Fibroblast of skin of abdomen (primary cell): ENCODE measurements around the gene TMEM145.

Experiments used
- DNase-seq: peaks from one replicate; pipeline ENCODE4 v3.0.0-alpha.2; 2013

TMEM145 gene

GRCh38 chr19:42363614-42364346 lies 50.7 kb downstream of the TMEM145 start:
- DNase-seq: no peak

GRCh38 chr19:42366673-42367072 lies 53.6 kb downstream of the TMEM145 start:
- DNase-seq: no peak

DNA sequence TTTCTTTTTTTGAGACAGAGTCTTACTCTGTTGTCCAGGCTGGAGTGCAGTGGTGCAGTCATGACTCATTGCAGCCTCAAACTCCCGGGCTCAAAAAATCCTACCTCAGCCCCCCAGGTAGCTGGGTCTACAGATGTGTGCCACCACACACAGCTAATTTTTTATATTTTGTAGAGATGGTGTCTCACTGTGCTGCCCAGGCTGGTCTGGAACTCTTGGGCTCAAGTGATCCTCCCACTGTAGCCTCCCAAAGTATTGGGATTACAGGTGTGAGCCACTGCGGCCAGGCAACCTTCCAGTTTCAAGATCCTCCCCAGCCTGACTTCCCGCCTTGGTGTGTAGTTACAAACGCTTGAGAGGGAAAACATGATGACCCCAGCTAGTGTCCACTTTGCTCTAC lies 54.8 kb downstream of the TMEM145 start:
- DNase-seq: no peak

- DNase-seq: no peak
Observed at GRCh38 chr19:42368360-42368759, 55.3 kb downstream of the TMEM145 start.

DNA sequence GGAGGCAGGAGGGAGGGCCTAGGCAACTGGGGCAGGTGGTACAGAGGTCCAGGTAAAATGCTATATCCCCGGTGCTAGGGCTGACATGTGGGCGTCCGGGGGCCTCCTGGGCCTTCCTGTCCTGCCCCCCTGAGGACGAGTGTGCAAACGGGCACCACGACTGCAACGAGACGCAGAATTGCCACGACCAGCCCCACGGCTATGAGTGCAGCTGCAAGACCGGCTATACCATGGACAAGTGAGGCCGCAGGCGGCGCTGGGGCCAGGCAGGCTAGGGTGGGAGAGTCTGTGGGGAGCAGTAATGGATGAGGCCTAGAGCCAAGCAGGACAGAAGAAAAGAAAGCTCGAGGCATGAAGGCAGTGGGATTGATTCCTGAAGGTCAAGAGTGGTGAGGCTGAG lies 55.7 kb downstream of the TMEM145 start:
- DNase-seq: no peak

- DNase-seq: no peak
Observed at GRCh38 chr19:42369433-42370067, 56.4 kb downstream of the TMEM145 start.

- DNase-seq: no peak
Observed at GRCh38 chr19:42370068-42370520, 57.0 kb downstream of the TMEM145 start.

DNA sequence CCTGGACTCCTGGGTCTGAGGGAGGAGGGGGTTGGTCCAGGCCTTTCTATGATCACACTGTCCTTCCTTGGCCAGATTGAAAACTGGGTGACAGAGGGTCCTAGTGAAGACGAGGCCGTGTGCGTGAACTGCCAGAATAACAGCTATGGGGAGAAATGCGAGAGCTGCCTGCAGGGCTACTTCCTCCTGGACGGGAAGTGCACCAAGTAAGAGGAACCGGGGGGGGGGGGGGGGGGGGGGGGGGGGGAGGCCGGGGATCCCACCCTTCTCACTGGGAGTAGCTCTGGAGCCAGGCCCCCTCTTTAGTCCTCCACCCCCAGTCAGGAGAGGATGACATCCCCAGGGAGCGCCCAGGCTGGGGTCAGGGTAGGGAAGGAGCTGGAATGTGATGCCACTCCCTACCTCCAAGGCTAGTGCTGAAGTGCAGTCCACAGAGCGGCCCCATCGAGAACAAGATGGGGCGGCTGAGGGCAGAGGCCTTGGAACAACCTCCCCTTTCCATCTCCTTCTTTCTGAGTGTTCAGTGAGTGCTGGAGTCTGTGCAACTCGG lies 57.6 kb downstream of the TMEM145 start:
- DNase-seq: no peak
